LHCN-M2 (cell line): ENCODE measurements around the gene A2ML1. TPM values are rescaled to one million over a fixed set of nuclear protein-coding genes. Genes with fewer than 3 reads are reported as not detected.
"Not testable (repeated sequence)": the region's sequence is repeated elsewhere in the genome, so short reads cannot be mapped to it uniquely, and the experiment has no call there.

ENCODE experiments used
- DNase-seq: peaks from one replicate; pipeline ENCODE4 v3.0.0-alpha.2; 2012; ENCODE audit warnings: low read depth
- total RNA-seq: library from RNA; depleted of rRNA; stranded (reverse); fragments of >200 nt; gene quantifications from 2 replicates; pipeline ENCODE4 v1.2.3, GENCODE V29; 2014

A2ML1 gene
- total RNA-seq, 1 experiment from 2014 or later, result not detected

- no peak for DNase-seq
Observed at GRCh38 chr12:8816448-8817050, 5.9 kb upstream of the A2ML1 start.

GRCh38 chr12:8817856-8818255 lies 4.6 kb upstream of the A2ML1 start:
- no peak for DNase-seq

- DNase-seq, result no peak
Observed at GRCh38 chr12:8818526-8818925, 3.9 kb upstream of the A2ML1 start.

- peak; percentile 1 for DNase-seq
Observed at GRCh38 chr12:8819666-8819980, 2.8 kb upstream of the A2ML1 start.

GRCh38 chr12:8820676-8821407 lies 1.6 kb upstream of the A2ML1 start:
- not testable (repeated sequence) for DNase-seq

- no peak for DNase-seq
Observed at GRCh38 chr12:8821591-8821990, 830 bp upstream of the A2ML1 start.

- peak; percentile 2 for DNase-seq
Observed at GRCh38 chr12:8823565-8824300, 1.3 kb downstream of the A2ML1 start.

- DNase-seq, result no peak
Observed at GRCh38 chr12:8827551-8828256, 5.3 kb downstream of the A2ML1 start.

GRCh38 chr12:8828257-8829124 lies 6.1 kb downstream of the A2ML1 start:
- DNase-seq, result no peak

GRCh38 chr12:8829125-8829518 lies 6.7 kb downstream of the A2ML1 start:
- no peak for DNase-seq

GRCh38 chr12:8829621-8830020 lies 7.2 kb downstream of the A2ML1 start:
- DNase-seq, result no peak

GRCh38 chr12:8831116-8831515 lies 8.7 kb downstream of the A2ML1 start:
- no peak for DNase-seq

- no peak for DNase-seq
Observed at GRCh38 chr12:8832500-8832899, 10.1 kb downstream of the A2ML1 start.

GRCh38 chr12:8834230-8834629 lies 11.8 kb downstream of the A2ML1 start:
- no peak for DNase-seq

GRCh38 chr12:8837291-8837690 lies 14.9 kb downstream of the A2ML1 start:
- DNase-seq, result no peak

- DNase-seq, result no peak
Observed at GRCh38 chr12:8840321-8840720, 17.9 kb downstream of the A2ML1 start.

- DNase-seq, result no peak
Observed at GRCh38 chr12:8840938-8841633, 18.7 kb downstream of the A2ML1 start.

- no peak for DNase-seq
Observed at GRCh38 chr12:8841778-8842177, 19.4 kb downstream of the A2ML1 start.

GRCh38 chr12:8844665-8845064 lies 22.2 kb downstream of the A2ML1 start:
- no peak for DNase-seq

- no peak for DNase-seq
Observed at GRCh38 chr12:8846305-8846704, 23.9 kb downstream of the A2ML1 start.

- no peak for DNase-seq
Observed at GRCh38 chr12:8847435-8847834, 25.0 kb downstream of the A2ML1 start.
